ENCODE measurements around the gene FMOD. TPM values are rescaled to one million over a fixed set of nuclear protein-coding genes. Genes with fewer than 3 reads are reported as not detected.

FMOD gene
- total and polyA plus RNA-seq, 8 donors: 36.6 to 97.6 (median 71.8) TPM

DNA sequence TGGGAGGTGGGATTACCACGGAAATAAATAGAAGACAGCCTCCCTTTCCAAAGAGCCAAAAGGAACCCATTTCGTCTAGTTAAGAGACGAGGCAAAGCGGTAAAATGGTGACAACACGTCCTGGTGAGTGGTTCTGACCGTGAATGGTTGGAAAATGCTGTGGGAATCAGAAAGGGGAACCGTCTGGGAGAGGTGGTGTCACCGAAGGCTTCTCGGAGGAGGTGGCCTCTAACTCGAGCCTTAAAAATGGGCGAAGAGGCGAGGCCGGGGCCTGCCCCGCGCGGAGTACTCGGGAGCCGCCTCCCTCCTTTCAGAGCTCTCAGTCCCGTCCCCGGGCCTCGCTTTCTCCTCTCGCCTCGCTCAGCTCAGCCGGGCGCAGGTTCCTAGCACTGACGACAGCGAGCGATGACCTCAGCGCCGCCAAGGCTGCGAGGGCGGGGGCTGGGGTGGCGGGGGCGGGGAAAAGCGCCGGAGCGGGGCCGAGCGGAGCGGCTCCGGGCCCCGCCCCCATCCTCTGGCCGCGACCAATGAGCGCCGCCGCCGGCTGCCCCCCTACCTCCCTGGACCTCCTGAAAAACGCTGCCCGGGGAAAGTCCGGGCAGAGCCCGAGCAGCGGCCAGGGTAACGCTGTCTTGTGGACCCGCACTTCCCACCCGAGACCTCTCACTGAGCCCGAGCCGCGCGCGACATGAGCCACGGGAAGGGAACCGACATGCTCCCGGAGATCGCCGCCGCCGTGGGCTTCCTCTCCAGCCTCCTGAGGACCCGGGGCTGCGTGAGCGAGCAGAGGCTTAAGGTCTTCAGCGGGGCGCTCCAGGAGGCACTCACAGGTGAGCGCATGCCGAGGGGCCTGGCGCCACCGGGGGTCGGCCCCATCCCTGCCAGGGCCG is 45.8 kb downstream of the FMOD start, which contains the start of gene BTG2:
TSS of gene BTG2 (plus strand) at position 601 of the 890 bp plus-strand sequence. CDS start at position 689, 88 bp downstream.
- peak; percentile 86 to 97 (median 96) for DNase-seq
- ATAC-seq: peak; percentile 89
- H3K4me1 ChIP-seq: peaks cover 13 to 59% of the 10 kb centered on the region in 2 donors
- TF ChIP-seq, protein P1, sequence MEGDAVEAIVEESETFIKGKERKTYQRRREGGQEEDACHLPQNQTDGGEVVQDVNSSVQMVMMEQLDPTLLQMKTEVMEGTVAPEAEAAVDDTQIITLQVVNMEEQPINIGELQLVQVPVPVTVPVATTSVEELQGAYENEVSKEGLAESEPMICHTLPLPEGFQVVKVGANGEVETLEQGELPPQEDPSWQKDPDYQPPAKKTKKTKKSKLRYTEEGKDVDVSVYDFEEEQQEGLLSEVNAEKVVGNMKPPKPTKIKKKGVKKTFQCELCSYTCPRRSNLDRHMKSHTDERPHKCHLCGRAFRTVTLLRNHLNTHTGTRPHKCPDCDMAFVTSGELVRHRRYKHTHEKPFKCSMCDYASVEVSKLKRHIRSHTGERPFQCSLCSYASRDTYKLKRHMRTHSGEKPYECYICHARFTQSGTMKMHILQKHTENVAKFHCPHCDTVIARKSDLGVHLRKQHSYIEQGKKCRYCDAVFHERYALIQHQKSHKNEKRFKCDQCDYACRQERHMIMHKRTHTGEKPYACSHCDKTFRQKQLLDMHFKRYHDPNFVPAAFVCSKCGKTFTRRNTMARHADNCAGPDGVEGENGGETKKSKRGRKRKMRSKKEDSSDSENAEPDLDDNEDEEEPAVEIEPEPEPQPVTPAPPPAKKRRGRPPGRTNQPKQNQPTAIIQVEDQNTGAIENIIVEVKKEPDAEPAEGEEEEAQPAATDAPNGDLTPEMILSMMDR (IDR thresholded peaks at IDR 0.05): no peak
- H3K27ac ChIP-seq: peak within 1 kb of the TSS; percentile 99
- peaks cover 0 to 32% of the 10 kb centered on the region in 2 donors for H3K36me3 ChIP-seq
- H3K4me3 ChIP-seq: peak within 1 kb of the TSS; percentile 96 to 98
- H3K9me3 ChIP-seq: no peaks in the 10 kb centered on the region
- intact Hi-C loops (cut with DNase I): no loop called here
- H3K27me3 ChIP-seq: no peaks in the 10 kb centered on the region

DNA sequence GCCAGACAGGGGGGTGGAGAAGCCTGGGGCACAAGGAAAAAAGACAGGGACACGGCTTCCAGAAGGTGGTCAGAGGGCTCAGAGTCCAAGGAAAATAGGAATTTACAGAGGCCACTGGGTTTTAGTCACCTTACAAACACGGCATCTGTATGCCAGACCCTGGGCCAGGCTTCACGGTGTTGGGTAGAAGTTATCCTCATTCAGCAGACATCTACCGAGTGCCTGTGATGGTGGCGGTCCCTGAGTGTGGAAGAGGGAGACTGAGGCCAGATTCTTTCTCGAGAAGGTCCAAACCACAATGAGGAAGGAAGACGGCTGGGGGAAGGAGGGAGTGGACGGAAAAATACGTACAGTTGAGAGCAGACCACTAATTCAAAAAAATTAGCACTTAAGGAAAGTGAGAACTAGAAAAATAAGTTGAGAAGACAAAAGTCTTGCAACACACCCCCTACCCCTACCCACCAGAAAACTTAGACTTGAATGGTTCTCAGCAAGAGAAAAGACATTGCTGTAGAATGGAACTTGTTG is 46.5 kb downstream of the FMOD start:
- Histone ChIP-seq H3K4me1 (peaks cover 13 to 54% of the 10 kb centered on the region in 2 donors), H3K9me3 (no peaks in the 10 kb centered on the region), H3K27ac (peak overlapping the region; percentile 93 to 99), H3K36me3 (peaks cover 0 to 25% of the 10 kb centered on the region in 2 donors), H3K4me3 (peak overlapping the region; percentile 96 to 98), H3K27me3 (no peaks in the 10 kb centered on the region)
- intact Hi-C loops (cut with DNase I): no loop called here
- TF ChIP-seq, protein P1 (IDR thresholded peaks at IDR 0.05): no peak
- DNase-seq (no peak), ATAC-seq (no peak)

DNA sequence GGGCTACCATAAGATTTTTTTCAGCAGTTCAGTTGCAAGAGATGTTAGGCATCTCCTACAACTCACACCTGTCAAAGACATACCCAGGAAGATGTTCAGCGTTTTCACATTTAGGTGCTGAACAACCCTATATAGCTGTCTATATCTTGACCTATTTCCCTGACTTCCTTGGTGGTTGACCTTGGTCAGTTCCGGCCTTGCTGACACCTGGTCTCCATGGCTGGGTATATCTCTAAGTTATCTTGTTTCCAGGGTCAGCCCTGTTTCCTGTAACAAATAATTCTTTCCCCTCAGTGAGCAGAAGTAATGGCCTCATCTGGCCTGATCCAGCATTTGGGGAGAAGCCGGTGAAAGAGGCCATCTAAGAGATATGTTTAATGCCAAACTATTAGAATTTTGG is 48.0 kb downstream of the FMOD start:
- peak overlapping the region in 1 of 2 donors; percentile 13 for H3K27ac ChIP-seq

DNA sequence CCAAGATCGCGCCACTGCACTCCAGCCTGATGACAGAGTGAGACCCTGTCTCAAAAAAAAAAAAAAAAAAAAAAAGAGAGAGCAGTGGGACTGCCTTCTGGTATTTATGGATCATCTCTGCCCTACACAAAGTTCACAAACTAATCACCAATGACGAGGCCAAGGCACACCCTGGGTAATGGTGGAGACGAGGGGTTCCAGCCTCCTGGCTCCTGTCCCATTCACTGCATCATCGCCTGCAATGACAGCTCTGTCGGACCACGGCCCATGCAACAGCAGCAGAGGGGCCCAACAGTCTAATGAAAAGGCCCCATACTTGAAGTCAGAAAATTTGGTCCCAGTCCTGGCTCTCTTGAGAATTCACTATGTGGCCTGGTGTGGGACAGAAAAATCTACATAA is 48.5 kb downstream of the FMOD start:
- DNase-seq (no peak), ATAC-seq (no peak)
- Histone ChIP-seq H3K36me3 (peaks cover 0 to 7% of the 10 kb centered on the region in 2 donors), H3K9me3 (no peaks in the 10 kb centered on the region), H3K4me1 (peaks cover 2 to 34% of the 10 kb centered on the region in 2 donors), H3K27ac (peak overlapping the region in 1 of 2 donors; percentile 13), H3K27me3 (peaks cover 0 to 3% of the 10 kb centered on the region in 2 donors), H3K4me3 (no peak overlapping the region)
- TF ChIP-seq, protein P1 (IDR thresholded peaks at IDR 0.05): no peak
- intact Hi-C loops (cut with DNase I): no loop called here

More for the DNA sequence above, 48.0 kb downstream of the FMOD start:
- no peak for ATAC-seq
- DNase-seq: no peak
- Histone ChIP-seq H3K4me1 (peaks cover 6 to 39% of the 10 kb centered on the region in 2 donors), H3K4me3 (no peak overlapping the region), H3K27me3 (peaks cover 0 to 3% of the 10 kb centered on the region in 2 donors), H3K9me3 (no peaks in the 10 kb centered on the region), H3K36me3 (peaks cover 0 to 11% of the 10 kb centered on the region in 2 donors)
- TF ChIP-seq, protein P1 (IDR thresholded peaks at IDR 0.05): no peak
- intact Hi-C loops (cut with DNase I): no loop called here

DNA sequence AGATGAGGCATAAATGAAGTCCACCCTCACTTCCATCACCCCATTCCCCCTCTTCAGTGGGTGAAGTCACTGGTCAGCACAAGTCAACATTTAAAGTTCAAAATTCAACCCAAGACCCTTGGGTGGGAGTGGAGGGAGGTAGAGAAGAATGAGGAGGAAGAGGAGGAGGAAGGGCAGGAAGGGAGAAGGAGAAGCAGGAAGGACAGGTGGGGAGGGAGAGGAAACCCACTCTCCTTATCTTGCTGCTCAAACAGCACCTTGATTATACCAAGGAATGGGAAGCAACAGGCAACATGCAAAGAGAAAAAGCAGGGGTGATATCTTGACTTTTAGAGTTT is 49.6 kb downstream of the FMOD start:
- DNase-seq (no peak), ATAC-seq (no peak)
- intact Hi-C loops (cut with DNase I): no loop called here
- TF ChIP-seq, protein P1 (IDR thresholded peaks at IDR 0.05): no peak
- Histone ChIP-seq H3K9me3 (no peaks in the 10 kb centered on the region), H3K27ac (peak overlapping the region in 1 of 2 donors; percentile 23), H3K4me3 (no peak overlapping the region), H3K4me1 (peaks cover 0 to 28% of the 10 kb centered on the region in 2 donors), H3K27me3 (peaks cover 0 to 3% of the 10 kb centered on the region in 2 donors), H3K36me3 (no peaks in the 10 kb centered on the region)
